ENCODE data around the gene RAI1. TPM values are rescaled to one million over a fixed set of nuclear protein-coding genes. Genes with fewer than 3 reads are reported as not detected.

RAI1 gene
- total RNA-seq, 1 experiment from 2014 or later = 86.3 TPM

DNA sequence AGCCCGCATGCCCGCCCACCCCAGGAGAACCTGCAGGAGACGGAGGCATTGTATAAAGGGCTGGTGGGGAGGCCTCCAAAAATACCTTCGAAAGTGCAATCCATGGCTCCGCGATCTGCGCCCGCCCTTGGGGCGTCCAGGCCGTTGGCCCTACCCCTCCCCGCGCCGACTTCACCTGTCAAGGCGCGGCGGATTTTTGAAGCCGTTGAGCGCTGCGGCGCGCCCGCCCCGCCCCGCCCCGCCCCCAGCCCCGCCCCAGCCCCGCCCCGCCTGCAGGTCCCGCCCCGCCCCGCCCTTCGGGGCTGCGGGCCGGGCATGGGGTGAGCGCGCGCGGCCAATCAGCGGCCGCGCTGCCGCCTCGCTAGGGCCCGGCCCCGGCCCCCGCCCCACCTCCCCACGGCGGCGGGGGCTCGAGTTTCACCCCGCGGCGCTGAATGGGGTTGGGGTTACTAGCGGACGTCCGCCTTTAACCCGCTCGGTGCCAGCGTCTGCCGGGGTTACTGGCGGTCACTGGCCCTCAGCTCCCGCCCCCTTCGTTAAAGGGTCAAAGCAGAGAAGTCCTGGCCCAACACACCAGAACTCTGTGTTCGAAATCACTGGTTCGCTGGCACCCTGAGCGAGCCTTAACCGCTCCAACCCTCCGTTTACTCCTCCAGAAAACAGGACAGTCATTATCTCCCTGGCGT, 142.3 kb downstream of the RAI1 start:
- H3K27me3 ChIP-seq (ENCODE audit: insufficient read depth, low read depth) = no peaks in the 10 kb centered on the region
- H3K9me2 ChIP-seq (ENCODE audit: insufficient read depth) = no peaks in the 10 kb centered on the region
- no peaks in the 10 kb centered on the region for H3K9me3 ChIP-seq (ENCODE audit: insufficient read depth, low read depth)
- POLR2A ChIA-PET (ENCODE audit: unreplicated experiment) = interaction anchor here (0.6 kb wide), 1 partner anchor 98 kb away, joined by 4 read pairs; no protein-coding TSS in a partner anchor
- CTCF ChIA-PET = no interaction called here
- BruUV-seq (replicated peaks) = no TSS peak
- TF ChIP-seq EZH2 (IDR thresholded peaks at IDR 0.05; ENCODE audit: low read depth) = no peak
- TF ChIP-seq, protein P1, sequence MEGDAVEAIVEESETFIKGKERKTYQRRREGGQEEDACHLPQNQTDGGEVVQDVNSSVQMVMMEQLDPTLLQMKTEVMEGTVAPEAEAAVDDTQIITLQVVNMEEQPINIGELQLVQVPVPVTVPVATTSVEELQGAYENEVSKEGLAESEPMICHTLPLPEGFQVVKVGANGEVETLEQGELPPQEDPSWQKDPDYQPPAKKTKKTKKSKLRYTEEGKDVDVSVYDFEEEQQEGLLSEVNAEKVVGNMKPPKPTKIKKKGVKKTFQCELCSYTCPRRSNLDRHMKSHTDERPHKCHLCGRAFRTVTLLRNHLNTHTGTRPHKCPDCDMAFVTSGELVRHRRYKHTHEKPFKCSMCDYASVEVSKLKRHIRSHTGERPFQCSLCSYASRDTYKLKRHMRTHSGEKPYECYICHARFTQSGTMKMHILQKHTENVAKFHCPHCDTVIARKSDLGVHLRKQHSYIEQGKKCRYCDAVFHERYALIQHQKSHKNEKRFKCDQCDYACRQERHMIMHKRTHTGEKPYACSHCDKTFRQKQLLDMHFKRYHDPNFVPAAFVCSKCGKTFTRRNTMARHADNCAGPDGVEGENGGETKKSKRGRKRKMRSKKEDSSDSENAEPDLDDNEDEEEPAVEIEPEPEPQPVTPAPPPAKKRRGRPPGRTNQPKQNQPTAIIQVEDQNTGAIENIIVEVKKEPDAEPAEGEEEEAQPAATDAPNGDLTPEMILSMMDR (conservative IDR thresholded peaks at IDR 0.05) = no peak
- H3F3A ChIP-seq (ENCODE audit: insufficient read depth, low read depth) = peaks cover 82% of the 10 kb centered on the region
- H2AFZ ChIP-seq = no peak overlapping the region
- intact Hi-C loops (cut with micrococcal nuclease; ENCODE audit: unreplicated experiment) = loop anchor here (1.0 to 5.0 kb wide), 2 partner anchors 17 to 214 kb away; partner anchors contain the start of genes ATPAF2 and GID4
- H3K4me1 ChIP-seq (replicated peaks; ENCODE audit: insufficient read depth) = peaks cover 97% of the 10 kb centered on the region
- peaks cover 30% of the 10 kb centered on the region for H3K36me3 ChIP-seq (ENCODE audit: low read depth)
- H3K4me2 ChIP-seq = peak overlapping the region; percentile 92
- peak; percentile 78 to 96 for DNase-seq
- H3K79me2 ChIP-seq (ENCODE audit: low read depth) = peaks cover 89% of the 10 kb centered on the region
- peak overlapping the region; percentile 52 for H3K4me3 ChIP-seq
- peaks cover 64% of the 10 kb centered on the region for H4K20me1 ChIP-seq (ENCODE audit: insufficient read depth)
- peak overlapping the region; percentile 95 for H3K27ac ChIP-seq

DNA sequence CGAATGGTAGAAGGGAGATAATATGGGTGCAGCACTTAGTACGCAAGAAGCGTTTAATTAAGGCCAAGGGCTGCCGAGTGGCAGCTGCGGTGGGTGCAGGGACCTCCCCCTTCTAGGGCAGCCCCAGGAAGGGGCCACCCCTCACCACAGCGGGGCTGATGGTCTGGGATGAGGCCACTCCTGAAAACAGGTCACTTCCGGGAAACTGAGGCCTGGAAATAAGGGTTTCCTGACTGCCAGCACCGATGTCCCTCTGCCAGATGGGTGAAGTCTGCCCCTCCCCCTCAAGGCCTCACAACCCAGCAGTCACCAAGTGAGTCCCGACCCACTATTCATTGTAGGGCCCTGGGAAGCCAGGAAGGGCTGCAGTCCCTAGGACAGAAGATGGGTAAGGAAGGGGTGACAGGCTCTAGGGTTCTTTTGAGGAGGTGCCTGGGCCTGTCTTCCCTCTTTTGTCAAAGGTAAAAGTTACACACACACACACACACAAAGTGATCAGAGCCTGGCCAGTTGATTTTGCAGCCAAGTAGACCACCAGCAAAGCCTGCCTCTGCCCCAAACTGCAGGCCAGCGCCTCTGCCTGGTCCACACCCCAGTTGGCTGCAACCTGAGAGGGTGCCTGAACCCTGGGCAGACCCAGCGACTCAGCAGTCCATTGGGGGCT, 143.0 kb downstream of the RAI1 start:
- CTCF ChIA-PET = no interaction called here
- intact Hi-C loops (cut with micrococcal nuclease; ENCODE audit: unreplicated experiment) = loop anchor here (5.0 kb wide), 1 partner anchor 213 kb away; the partner anchor contains the start of genes ATPAF2 and GID4

More for the DNA sequence above, 143.0 kb downstream of the RAI1 start:
- peaks cover 95% of the 10 kb centered on the region for H3K4me1 ChIP-seq (replicated peaks; ENCODE audit: insufficient read depth)
- H3K4me3 ChIP-seq = peak overlapping the region; percentile 47
- no peak for DNase-seq
- BruUV-seq (replicated peaks) = TSS peak; percentile 89
- H3K9me3 ChIP-seq (ENCODE audit: insufficient read depth, low read depth) = no peaks in the 10 kb centered on the region
- POLR2A ChIA-PET (ENCODE audit: unreplicated experiment) = interaction anchor here (0.6 kb wide), 1 partner anchor 97 kb away, joined by 4 read pairs; no protein-coding TSS in a partner anchor
- no peak overlapping the region for H2AFZ ChIP-seq
- H3K9me2 ChIP-seq (ENCODE audit: insufficient read depth) = no peaks in the 10 kb centered on the region
- H3K27ac ChIP-seq = peak overlapping the region; percentile 95
- no peak for TF ChIP-seq EZH2 (IDR thresholded peaks at IDR 0.05; ENCODE audit: low read depth)
- TF ChIP-seq, protein P1 (conservative IDR thresholded peaks at IDR 0.05) = no peak
- peaks cover 61% of the 10 kb centered on the region for H4K20me1 ChIP-seq (ENCODE audit: insufficient read depth)
- peaks cover 84% of the 10 kb centered on the region for H3F3A ChIP-seq (ENCODE audit: insufficient read depth, low read depth)
- peaks cover 25% of the 10 kb centered on the region for H3K36me3 ChIP-seq (ENCODE audit: low read depth)
- H3K27me3 ChIP-seq (ENCODE audit: insufficient read depth, low read depth) = no peaks in the 10 kb centered on the region
- peaks cover 88% of the 10 kb centered on the region for H3K79me2 ChIP-seq (ENCODE audit: low read depth)
- peak overlapping the region; percentile 85 for H3K4me2 ChIP-seq

All from PC-9 (cell line).